Measurements from ENCODE around the gene CDH2. TPM values are rescaled to one million over a fixed set of nuclear protein-coding genes. Genes with fewer than 3 reads are reported as not detected.

Gene CDH2
- total and polyA plus RNA-seq, 7 experiments from 2014 or later = 0.05 to 0.45 (median 0.19) TPM; not detected in 2

GRCh38 chr18:28078849-28079248 is 98.1 kb downstream of the CDH2 start:
- Histone ChIP-seq H3K4me3 (ENCODE audit: low read length) (no peak overlapping the region), H3K9me3 (ENCODE audit: control insufficient read depth in 2 of 3, low read length in 3 of 3) (no peaks in the 10 kb centered on the region), H3K27ac (ENCODE audit: low read depth, low read length) (no peak overlapping the region), H3K4me1 (ENCODE audit: control insufficient read depth in 2 of 2, insufficient read depth in 2 of 2, low read length in 2 of 2) (no peaks in the 10 kb centered on the region), H3K27me3 (ENCODE audit: control insufficient read depth in 2 of 2, insufficient read depth in 2 of 2, low read length in 2 of 2) (no peaks in the 10 kb centered on the region), H3K36me3 (ENCODE audit: control insufficient read depth in 2 of 3, insufficient read depth in 3 of 3, low read length in 3 of 3) (no peaks in the 10 kb centered on the region)
- H3K27me3 Mint-ChIP-seq = no peaks in the 10 kb centered on the region
- DNase-seq (no peak), ATAC-seq (no peak)
- H3K4me3 Mint-ChIP-seq = no peak overlapping the region
- H3K9me3 Mint-ChIP-seq = peaks cover 0 to 5% (median 0%) of the 10 kb centered on the region in 11 donors
- no peaks in the 10 kb centered on the region for H3K4me1 Mint-ChIP-seq
- intact Hi-C loops (cut with micrococcal nuclease) = no loop called here
- no peaks in the 10 kb centered on the region for H3K36me3 Mint-ChIP-seq
- POLR2A ChIA-PET = no interaction called here
- CTCF ChIA-PET = no interaction called here
- no peak overlapping the region for H3K27ac Mint-ChIP-seq

GRCh38 chr18:28078298-28078697 is 98.6 kb downstream of the CDH2 start:
- CTCF ChIA-PET = no interaction called here
- H3K4me1 ChIP-seq (ENCODE audit: control insufficient read depth in 2 of 2, insufficient read depth in 2 of 2, low read length in 2 of 2) = no peaks in the 10 kb centered on the region
- no peaks in the 10 kb centered on the region for H3K9me3 ChIP-seq (ENCODE audit: control insufficient read depth in 2 of 3, low read length in 3 of 3)
- Mint-ChIP-seq H3K27ac (no peak overlapping the region), H3K36me3 (no peaks in the 10 kb centered on the region), H3K27me3 (no peaks in the 10 kb centered on the region), H3K4me3 (no peak overlapping the region), H3K4me1 (no peaks in the 10 kb centered on the region), H3K9me3 (peaks cover 0 to 5% (median 0%) of the 10 kb centered on the region in 11 donors)
- H3K27me3 ChIP-seq (ENCODE audit: control insufficient read depth in 2 of 2, insufficient read depth in 2 of 2, low read length in 2 of 2) = no peaks in the 10 kb centered on the region
- H3K36me3 ChIP-seq (ENCODE audit: control insufficient read depth in 2 of 3, insufficient read depth in 3 of 3, low read length in 3 of 3) = no peaks in the 10 kb centered on the region
- H3K27ac ChIP-seq (ENCODE audit: low read depth, low read length) = no peak overlapping the region
- ATAC-seq (no peak), DNase-seq (no peak)
- H3K4me3 ChIP-seq (ENCODE audit: low read length) = no peak overlapping the region
- POLR2A ChIA-PET = no interaction called here
- intact Hi-C loops (cut with micrococcal nuclease) = no loop called here

GRCh38 chr18:28075501-28075900 is 101.4 kb downstream of the CDH2 start:
- ATAC-seq = no peak
- no peak overlapping the region for H3K4me3 ChIP-seq (ENCODE audit: low read length)
- ChIA-PET CTCF (no interaction called here), POLR2A (no interaction called here)
- no peaks in the 10 kb centered on the region for H3K4me1 ChIP-seq (ENCODE audit: control insufficient read depth in 2 of 2, insufficient read depth in 2 of 2, low read length in 2 of 2)
- H3K9me3 ChIP-seq (ENCODE audit: control insufficient read depth in 2 of 3, low read length in 3 of 3) = peaks cover 0 to under 1% (median 0%) of the 10 kb centered on the region in 3 experiments
- Mint-ChIP-seq H3K4me3 (no peak overlapping the region), H3K36me3 (no peaks in the 10 kb centered on the region), H3K27ac (no peak overlapping the region), H3K9me3 (peaks cover 0 to 7% (median under 1%) of the 10 kb centered on the region in 11 donors), H3K4me1 (no peaks in the 10 kb centered on the region), H3K27me3 (no peaks in the 10 kb centered on the region)
- no peaks in the 10 kb centered on the region for H3K36me3 ChIP-seq (ENCODE audit: control insufficient read depth in 2 of 3, insufficient read depth in 3 of 3, low read length in 3 of 3)
- intact Hi-C loops (cut with micrococcal nuclease) = no loop called here
- DNase-seq = no peak
- no peak overlapping the region for H3K27ac ChIP-seq (ENCODE audit: low read depth, low read length)
- H3K27me3 ChIP-seq (ENCODE audit: control insufficient read depth in 2 of 2, insufficient read depth in 2 of 2, low read length in 2 of 2) = no peaks in the 10 kb centered on the region

- no peak overlapping the region for H3K27ac ChIP-seq (ENCODE audit: low read depth, low read length)
- Mint-ChIP-seq H3K9me3 (peaks cover 0 to 10% (median 2%) of the 10 kb centered on the region in 11 donors), H3K27ac (no peak overlapping the region), H3K27me3 (no peaks in the 10 kb centered on the region), H3K36me3 (no peaks in the 10 kb centered on the region), H3K4me1 (no peaks in the 10 kb centered on the region), H3K4me3 (no peak overlapping the region)
- no peaks in the 10 kb centered on the region for H3K4me1 ChIP-seq (ENCODE audit: control insufficient read depth in 2 of 2, insufficient read depth in 2 of 2, low read length in 2 of 2)
- no peak overlapping the region for H3K4me3 ChIP-seq (ENCODE audit: low read length)
- no peaks in the 10 kb centered on the region for H3K27me3 ChIP-seq (ENCODE audit: control insufficient read depth in 2 of 2, insufficient read depth in 2 of 2, low read length in 2 of 2)
- ChIA-PET CTCF (no interaction called here), POLR2A (no interaction called here)
- DNase-seq = no peak
- intact Hi-C loops (cut with micrococcal nuclease) = no loop called here
- H3K9me3 ChIP-seq (ENCODE audit: control insufficient read depth in 2 of 3, low read length in 3 of 3) = peaks cover 0 to 3% (median 0%) of the 10 kb centered on the region in 3 experiments
- ATAC-seq = no peak
- no peaks in the 10 kb centered on the region for H3K36me3 ChIP-seq (ENCODE audit: control insufficient read depth in 2 of 3, insufficient read depth in 3 of 3, low read length in 3 of 3)
Observed at GRCh38 chr18:28074076-28074475, 102.9 kb downstream of the CDH2 start.

- no peaks in the 10 kb centered on the region for H3K4me1 Mint-ChIP-seq
- intact Hi-C loops (cut with micrococcal nuclease) = no loop called here
- peaks cover 0 to 10% (median 2%) of the 10 kb centered on the region in 11 donors for H3K9me3 Mint-ChIP-seq
- no peak overlapping the region for H3K27ac Mint-ChIP-seq
- Histone ChIP-seq H3K27ac (ENCODE audit: low read depth, low read length) (no peak overlapping the region), H3K4me3 (ENCODE audit: low read length) (no peak overlapping the region), H3K4me1 (ENCODE audit: control insufficient read depth in 2 of 2, insufficient read depth in 2 of 2, low read length in 2 of 2) (no peaks in the 10 kb centered on the region), H3K9me3 (ENCODE audit: control insufficient read depth in 2 of 3, low read length in 3 of 3) (peaks cover 0 to 3% (median 0%) of the 10 kb centered on the region in 3 experiments), H3K27me3 (ENCODE audit: control insufficient read depth in 2 of 2, insufficient read depth in 2 of 2, low read length in 2 of 2) (no peaks in the 10 kb centered on the region), H3K36me3 (ENCODE audit: control insufficient read depth in 2 of 3, insufficient read depth in 3 of 3, low read length in 3 of 3) (no peaks in the 10 kb centered on the region)
- no peak overlapping the region for H3K4me3 Mint-ChIP-seq
- DNase-seq (no peak), ATAC-seq (no peak)
- CTCF ChIA-PET = no interaction called here
- no peaks in the 10 kb centered on the region for H3K36me3 Mint-ChIP-seq
- POLR2A ChIA-PET = no interaction called here
- H3K27me3 Mint-ChIP-seq = no peaks in the 10 kb centered on the region
Observed at GRCh38 chr18:28073658-28074057, 103.3 kb downstream of the CDH2 start.

GRCh38 chr18:28071199-28071598 is 105.7 kb downstream of the CDH2 start:
- no peaks in the 10 kb centered on the region for H3K4me1 ChIP-seq (ENCODE audit: control insufficient read depth in 2 of 2, insufficient read depth in 2 of 2, low read length in 2 of 2)
- no peaks in the 10 kb centered on the region for H3K27me3 ChIP-seq (ENCODE audit: control insufficient read depth in 2 of 2, insufficient read depth in 2 of 2, low read length in 2 of 2)
- no peak overlapping the region for H3K27ac Mint-ChIP-seq
- H3K4me3 Mint-ChIP-seq = no peak overlapping the region
- no peaks in the 10 kb centered on the region for H3K4me1 Mint-ChIP-seq
- peaks cover 0 to 12% (median 3%) of the 10 kb centered on the region in 11 donors for H3K9me3 Mint-ChIP-seq
- no peaks in the 10 kb centered on the region for H3K36me3 Mint-ChIP-seq
- H3K4me3 ChIP-seq (ENCODE audit: low read length) = no peak overlapping the region
- intact Hi-C loops (cut with micrococcal nuclease) = no loop called here
- H3K9me3 ChIP-seq (ENCODE audit: control insufficient read depth in 2 of 3, low read length in 3 of 3) = peaks cover 0 to 3% (median 0%) of the 10 kb centered on the region in 3 experiments
- ChIA-PET CTCF (no interaction called here), POLR2A (no interaction called here)
- no peaks in the 10 kb centered on the region for H3K36me3 ChIP-seq (ENCODE audit: control insufficient read depth in 2 of 3, insufficient read depth in 3 of 3, low read length in 3 of 3)
- no peak for DNase-seq
- no peaks in the 10 kb centered on the region for H3K27me3 Mint-ChIP-seq
- ATAC-seq = no peak
- H3K27ac ChIP-seq (ENCODE audit: low read depth, low read length) = no peak overlapping the region

- Histone ChIP-seq H3K27me3 (ENCODE audit: control insufficient read depth in 2 of 2, insufficient read depth in 2 of 2, low read length in 2 of 2) (no peaks in the 10 kb centered on the region), H3K4me3 (ENCODE audit: low read length) (no peak overlapping the region), H3K36me3 (ENCODE audit: control insufficient read depth in 2 of 3, insufficient read depth in 3 of 3, low read length in 3 of 3) (no peaks in the 10 kb centered on the region), H3K27ac (ENCODE audit: low read depth, low read length) (no peak overlapping the region), H3K9me3 (ENCODE audit: control insufficient read depth in 2 of 3, low read length in 3 of 3) (peaks cover 0 to 3% (median 0%) of the 10 kb centered on the region in 3 experiments), H3K4me1 (ENCODE audit: control insufficient read depth in 2 of 2, insufficient read depth in 2 of 2, low read length in 2 of 2) (no peaks in the 10 kb centered on the region)
- Mint-ChIP-seq H3K4me1 (no peaks in the 10 kb centered on the region), H3K27me3 (no peaks in the 10 kb centered on the region), H3K27ac (no peak overlapping the region), H3K4me3 (no peak overlapping the region), H3K9me3 (peaks cover 0 to 10% (median 5%) of the 10 kb centered on the region in 11 donors), H3K36me3 (no peaks in the 10 kb centered on the region)
- DNase-seq (no peak), ATAC-seq (no peak)
- POLR2A ChIA-PET = no interaction called here
- intact Hi-C loops (cut with micrococcal nuclease) = no loop called here
- CTCF ChIA-PET = no interaction called here
Observed at GRCh38 chr18:28068207-28068606, 108.7 kb downstream of the CDH2 start.

All from naive thymus-derived CD4-positive, alpha-beta T cell (primary cell).